GM20431 (cell line): Measurements from ENCODE around the gene MLPH.

Experiments
- in situ Hi-C: fragments of 300-500 bp; cut with MseI, MboI; formaldehyde crosslinking; loops from one replicate; pipeline ENCODE4 v1.15.0; 2020; ENCODE audit warnings: low sequenced_read_pairs; ENCODE audit not compliant: unreplicated experiment

Gene MLPH

DNA sequence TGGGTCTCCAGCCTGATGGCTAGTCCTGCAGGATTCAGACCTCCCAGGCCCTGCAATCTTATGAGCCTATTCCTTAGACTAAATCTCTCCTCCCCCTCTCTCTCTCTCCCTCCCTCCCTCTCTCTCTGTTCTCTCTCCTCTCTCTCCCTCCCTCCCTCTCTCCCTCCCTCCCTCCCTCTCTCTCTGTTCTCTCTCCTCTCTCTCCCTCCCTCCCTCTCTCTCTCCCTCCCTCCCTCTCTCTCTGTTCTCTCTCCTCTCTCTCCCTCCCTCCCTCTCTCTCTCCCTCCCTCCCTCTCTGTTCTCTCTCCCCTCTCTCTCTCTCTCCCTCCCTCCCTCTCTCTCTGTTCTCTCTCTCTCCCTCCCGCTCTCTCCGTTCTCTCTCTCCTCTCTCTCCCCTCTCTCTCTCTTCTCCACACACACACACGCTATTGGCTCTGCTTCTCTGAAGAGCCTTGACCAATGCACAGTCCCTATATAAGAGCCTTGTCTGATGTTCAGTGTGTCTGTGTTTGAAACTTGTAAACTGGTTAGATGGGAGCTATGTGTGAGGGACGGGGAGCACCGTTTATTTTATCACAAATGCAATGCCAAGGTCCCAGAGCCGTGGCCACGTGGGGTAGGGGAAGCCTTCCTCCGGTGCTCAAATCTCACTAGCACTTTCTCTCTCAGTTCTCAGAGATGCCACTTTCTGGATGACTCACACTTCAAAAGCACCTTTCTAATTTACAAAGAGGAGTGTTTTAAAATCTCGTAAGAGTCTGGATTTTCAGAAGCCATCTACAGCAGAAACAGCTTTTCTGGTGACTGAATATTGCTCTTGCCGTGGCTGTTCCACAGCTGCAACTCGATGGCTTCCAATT lies 70.0 kb downstream of the MLPH start:
- in situ Hi-C loops: no loop called here

DNA sequence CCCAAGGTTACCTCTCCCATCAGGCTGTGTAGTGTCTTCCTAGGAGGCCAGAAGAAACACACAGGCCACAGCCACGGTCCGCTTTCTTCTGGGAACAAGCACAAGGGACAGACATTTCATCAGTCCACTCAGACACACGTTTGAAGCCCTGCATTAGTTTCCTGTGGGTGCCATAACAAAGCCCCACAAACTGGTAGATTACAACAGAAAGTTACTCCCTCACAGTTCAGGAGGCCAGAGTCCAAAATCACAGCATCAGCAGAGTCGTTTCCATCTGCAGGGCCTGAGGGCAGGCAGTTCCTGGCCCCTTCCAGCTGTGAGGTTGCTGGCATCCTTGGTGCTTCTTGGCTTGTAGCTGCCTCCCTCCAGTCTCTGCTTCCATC lies 70.6 kb downstream of the MLPH start:
- in situ Hi-C loops: no loop called here

DNA sequence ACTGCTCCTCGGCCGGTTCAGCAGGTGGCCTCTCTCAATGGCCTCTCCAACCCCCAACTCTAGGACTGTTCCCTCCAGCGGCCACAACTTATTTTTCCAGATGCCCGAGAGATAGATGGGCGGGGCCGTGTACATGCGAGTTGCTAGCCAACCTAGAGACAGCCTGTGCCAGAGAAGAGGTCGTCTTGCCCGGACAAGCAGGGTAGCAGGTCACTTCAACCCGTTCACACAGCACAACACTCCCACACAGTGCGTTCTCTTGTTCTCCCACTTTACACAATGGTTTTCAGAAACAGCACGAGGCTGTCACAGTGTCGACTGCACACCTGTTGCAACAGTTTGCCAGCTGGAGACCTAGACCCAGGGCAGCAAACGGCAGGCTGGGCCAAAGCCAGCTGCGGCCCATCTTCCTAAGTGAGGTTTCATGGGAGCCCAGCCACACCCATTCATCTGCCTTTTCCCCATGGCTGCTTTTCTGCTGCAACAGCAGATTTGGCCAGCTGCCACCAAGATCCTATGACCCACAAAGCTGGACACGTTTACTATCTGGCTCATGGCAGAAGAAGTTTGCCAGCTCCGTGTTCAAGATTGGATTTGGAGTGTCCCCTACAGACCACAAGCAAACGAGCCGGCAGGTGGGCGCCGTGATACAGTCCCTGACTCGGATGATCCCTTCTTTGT lies 72.0 kb downstream of the MLPH start:
- in situ Hi-C loops: no loop called here

DNA sequence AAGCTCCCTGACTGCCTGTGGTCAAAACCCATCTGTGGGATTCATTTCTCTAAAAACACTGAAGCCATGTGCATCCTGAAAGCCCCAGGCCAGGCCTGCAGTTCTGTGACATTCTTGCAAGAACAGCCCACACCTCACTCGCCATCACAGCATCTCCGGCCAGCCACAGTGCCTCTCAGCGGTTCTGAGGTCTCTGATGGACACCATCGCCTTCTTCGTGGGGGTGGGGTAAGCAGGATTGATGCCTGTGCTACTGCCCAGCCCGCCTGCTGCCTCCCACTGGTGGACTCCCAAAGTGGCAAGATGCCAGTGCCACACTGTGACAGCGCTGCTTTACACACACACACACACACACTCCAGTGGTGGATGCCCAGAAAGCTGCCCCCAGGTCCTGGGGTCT lies 74.2 kb downstream of the MLPH start:
- in situ Hi-C loops: loop anchor here (5.0 kb wide), 1 partner anchor 49 kb away; no protein-coding TSS in a partner anchor

DNA sequence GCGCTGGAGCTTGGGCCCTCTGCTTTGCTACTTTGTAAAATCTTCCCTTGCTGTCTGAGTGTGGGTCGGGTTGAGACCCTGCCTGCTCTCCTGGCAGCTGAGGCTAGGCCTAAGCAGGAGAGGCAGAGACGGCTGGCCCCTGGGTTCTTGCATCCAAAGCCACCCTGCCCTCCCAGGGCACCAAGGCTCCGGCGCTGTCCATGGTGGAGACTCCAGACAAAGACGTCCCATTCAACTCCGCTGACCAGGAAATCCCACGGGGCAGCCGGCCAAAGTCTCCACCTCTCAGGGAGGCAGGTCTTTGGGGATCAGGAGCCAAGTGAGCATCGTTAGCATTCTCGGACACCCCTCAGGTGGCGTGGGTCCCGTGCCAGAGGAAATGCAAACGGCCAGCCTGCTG lies 76.8 kb downstream of the MLPH start:
- in situ Hi-C loops: loop anchor here (5.0 kb wide), 1 partner anchor 52 kb away; no protein-coding TSS in a partner anchor

DNA sequence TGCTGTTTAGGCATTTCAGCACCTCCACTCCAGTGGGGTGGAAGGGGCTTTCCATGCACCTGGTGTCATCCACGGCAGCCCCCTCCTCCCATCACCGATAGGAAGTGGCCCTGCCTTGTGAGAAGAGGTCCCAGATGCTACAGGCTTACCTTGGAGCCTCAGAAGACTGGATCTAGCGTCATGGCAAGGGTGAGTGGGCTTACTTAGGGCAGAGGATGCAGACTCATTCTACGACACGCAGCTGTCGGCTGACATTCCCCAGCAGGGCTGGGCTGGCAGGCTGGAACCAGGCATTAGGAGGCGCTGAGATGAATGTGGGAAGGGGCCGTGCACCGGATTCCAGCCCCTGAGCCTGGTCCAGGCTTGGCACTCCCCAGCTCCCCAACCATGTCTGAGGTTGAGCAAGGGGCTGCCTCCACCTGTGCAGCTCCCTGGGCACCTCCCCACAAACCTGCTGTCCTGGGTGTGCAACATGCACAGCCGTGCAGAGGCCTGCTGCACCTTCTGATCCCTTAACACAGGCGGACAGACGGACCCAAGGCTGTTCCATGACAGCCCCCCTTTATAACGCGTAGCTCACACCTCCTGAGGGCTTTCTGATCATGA lies 77.6 kb downstream of the MLPH start:
- in situ Hi-C loops: loop anchor here (5.0 kb wide), 1 partner anchor 52 kb away; no protein-coding TSS in a partner anchor

DNA sequence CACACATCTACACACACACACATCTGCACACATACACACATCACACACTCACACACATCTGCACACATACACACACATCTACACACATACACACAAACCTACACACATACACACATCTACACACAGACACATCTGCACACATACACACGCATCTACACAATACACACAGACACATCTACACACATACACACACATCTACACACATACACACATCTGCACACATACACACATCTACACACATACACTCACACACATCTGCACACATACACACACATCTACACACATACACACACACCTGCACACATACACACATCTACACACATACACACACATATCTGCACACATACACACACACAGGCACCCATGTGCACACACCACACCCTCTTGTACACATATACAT lies 78.9 kb downstream of the MLPH start:
- in situ Hi-C loops: no loop called here

DNA sequence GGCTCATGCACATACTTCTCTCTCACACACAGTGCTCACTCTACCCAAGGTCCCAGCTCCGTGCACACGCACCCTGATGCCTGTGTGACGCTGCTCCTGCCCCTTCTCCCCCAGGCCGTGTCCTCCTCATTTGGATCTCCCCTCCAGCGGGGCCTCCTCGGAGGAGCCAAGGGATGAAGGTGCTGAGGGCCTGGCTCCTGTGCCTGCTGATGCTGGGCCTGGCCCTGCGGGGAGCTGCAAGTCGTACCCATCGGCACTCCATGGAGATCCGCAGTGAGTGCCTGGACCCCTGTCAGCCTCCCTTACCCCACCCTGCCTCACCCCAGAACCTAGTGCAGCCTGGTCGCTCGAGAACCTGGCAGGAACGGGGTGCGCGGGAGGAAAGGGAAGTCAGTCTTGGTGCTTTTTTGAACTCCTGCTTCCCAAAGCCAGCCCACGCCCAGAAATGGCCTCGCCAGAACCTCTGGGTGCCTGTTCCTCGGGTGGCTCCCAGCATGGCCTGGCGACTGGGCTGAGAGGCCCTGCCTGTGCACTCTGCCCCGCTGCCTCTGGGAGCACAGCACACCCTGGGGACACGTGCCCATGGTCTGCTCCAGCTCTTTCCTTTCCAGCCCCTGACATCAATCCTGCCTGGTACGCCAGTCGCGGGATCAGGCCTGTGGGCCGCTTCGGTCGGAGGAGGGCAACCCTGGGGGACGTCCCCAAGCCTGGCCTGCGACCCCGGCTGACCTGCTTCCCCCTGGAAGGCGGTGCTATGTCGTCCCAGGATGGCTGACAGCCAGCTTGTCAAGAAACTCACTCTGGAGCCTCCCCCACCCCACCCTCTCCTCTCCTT lies 79.6 kb downstream of the MLPH start, which contains the start of gene PRLH:
TSS of gene PRLH (plus strand) at position 174 of the 835 bp plus-strand sequence. CDS start at position 174, 0 bp downstream.
- in situ Hi-C loops: no loop called here

DNA sequence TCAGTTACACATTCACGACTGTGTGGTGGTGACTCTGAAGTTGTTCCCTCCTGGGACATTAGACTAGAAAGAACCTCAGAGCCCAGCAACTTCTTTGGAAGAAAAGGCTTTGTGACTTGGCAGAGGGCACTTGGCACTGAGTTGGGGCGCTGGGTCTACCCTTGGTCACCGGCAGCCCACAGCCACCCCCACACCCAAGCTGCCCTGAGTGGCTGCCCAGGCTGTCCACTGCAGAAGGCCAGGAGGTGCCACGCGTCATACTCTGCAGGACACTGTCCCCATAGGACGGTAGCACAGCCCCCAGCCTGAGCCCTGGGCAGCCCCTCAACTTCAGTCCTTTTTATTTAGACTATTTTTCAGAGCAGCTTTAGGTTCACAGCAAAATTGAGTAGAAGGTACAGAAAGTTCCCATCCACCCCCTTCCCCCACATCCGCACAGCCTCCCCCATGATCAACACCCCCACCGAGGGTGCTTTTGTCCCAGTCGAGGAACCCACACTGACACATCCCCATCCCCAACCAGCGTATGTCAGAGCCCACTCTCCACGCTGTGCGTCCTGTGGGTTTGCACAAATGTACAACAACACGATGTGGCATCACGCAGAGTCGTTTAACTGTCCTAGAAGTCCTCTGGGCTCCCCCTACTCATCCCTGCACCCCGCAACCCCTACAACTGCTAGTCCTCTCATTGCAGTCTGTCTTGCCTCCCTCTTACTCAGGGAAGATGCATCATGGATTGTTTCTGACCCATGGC lies 80.4 kb downstream of the MLPH start:
- in situ Hi-C loops: no loop called here

DNA sequence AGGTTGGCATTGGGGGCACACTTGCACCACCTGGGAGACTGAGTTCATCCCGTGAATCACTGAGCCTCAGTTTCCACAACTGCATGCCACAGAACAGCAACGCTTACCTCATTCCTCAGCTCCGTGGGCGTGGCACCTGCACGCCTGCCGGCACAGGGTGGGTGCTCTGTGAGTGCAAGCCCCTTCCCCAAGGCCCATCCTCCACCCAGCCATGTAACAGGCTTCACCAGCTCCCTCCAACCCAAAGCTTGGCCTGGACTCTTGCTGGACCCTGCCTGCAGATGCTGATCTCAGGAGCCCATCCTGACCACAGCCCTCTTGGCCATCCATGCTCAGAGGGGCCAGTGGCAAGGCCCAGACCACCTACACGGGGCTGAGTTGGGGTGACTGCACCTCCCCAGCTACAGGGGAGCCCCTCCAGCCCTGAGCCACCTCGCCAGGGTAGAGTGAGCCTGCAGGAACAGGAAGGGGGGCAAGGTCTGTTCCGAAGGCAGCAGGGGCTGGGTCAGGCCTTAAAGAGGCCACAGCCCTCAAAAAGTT lies 81.1 kb downstream of the MLPH start:
- in situ Hi-C loops: no loop called here

DNA sequence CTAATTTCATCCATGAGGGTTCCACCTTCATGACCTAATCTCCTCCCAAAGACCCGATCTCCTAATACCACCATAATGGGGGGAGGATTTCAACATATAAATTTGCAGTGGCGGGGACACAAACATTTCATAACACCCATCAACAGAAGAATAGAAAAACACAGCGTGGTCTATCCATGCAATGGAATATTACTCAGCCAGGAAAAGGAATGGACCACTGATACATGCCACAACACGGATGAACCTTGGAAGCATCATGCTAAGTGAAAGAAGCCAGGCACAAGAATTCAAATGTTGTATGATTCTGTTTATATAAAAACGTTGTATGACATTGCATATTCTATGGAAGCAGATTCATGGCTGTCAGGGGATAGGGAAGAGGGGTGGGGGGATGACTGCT lies 82.0 kb downstream of the MLPH start:
- in situ Hi-C loops: no loop called here

DNA sequence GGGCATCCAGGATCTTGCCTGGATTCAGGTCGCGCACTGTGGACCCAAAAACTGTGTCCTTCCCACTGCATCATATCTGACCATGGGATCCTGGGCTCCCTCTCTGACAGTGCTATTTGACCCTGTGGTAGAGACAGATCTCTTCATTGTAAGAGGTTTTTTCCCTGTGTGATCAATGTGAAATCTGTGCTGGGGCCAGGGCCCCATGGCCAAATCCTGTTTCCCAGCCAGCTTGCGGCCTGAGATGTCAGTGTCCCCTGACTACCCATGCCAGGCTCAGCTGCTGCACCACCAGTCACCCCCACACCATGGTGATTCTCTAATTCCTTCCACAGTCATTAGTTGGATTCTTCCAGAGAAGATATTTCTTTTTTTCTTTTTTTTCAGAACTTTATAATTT lies 82.8 kb downstream of the MLPH start:
- in situ Hi-C loops: no loop called here

DNA sequence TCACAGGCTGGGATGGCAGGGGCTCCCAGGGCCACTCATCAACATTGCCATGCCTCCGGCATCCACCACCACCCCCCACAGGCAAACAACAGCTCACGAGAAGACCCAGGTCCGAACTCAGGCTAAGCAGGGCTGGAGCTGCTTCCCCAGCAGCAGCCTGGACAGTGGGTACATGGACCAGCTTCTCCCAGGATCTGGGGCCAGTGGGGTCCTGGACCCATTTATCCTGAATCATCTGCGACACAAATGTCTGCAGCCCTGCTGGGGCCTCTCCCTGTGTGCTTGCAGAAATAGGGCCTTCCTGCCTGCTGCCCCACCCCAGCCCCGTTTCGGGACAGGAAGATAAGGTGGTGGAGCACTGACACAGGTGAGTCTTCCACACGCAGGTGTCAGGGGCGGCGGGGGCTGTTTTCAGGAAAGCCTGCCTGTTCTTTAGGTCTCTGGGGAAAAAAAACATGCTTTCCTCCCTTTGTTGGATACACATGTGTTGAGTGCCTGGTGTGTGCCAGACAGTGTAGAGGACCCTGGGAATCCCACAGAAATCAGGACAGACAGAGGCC lies 83.8 kb downstream of the MLPH start:
- in situ Hi-C loops: no loop called here

DNA sequence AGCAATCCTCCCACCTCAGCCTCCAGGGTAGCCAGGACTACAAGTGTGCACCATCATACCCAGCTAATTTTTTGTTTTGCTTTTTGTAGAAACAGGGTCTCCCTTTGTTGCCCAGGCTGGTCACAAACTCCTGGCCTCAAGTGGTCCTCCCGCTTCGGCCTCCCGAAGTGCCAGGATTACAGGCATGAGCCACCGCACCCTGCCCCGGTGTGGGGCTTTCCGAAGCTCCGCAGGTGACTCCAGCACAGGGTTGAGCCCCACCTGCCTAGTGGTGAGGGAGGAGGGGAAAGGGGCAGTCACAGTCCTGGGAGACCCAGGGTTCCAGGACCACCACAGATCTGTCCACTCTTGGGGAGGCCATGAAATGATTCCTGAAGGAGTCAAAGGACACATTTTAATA lies 84.5 kb downstream of the MLPH start:
- in situ Hi-C loops: no loop called here

DNA sequence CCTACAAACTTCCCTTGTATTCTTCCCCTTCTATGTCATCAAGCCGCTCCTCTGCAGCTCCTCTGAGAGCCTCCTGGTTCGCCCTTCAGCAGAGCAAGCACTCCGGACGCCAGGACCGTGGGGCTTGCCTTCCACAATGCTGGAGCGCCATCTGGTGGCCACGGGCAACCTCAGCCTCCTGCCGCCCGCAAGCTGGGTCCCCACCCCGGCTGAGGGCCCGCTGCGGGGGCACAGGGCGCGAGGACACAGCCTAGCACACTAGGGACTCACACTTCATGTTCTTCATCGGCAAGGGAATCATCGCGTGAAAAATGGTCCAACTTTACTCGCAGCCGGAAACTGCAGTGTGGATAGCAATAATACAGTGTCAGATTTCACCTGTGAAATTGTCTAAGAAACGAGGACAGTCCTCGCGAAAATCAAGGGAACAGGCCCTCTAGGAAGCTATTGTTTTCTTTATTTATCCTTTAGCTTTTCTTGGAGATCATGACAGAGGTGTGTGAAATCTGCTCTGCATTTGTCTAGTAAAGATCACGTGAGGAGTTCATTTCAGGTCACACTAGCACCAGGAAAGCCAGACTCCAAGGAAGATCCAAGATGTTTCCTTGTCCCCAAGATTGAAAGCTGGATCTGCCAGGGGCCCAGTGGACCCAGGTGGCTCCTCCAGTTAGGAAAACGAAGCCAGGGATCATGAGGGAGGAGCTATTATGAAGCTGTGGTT lies 85.1 kb downstream of the MLPH start:
- in situ Hi-C loops: no loop called here

DNA sequence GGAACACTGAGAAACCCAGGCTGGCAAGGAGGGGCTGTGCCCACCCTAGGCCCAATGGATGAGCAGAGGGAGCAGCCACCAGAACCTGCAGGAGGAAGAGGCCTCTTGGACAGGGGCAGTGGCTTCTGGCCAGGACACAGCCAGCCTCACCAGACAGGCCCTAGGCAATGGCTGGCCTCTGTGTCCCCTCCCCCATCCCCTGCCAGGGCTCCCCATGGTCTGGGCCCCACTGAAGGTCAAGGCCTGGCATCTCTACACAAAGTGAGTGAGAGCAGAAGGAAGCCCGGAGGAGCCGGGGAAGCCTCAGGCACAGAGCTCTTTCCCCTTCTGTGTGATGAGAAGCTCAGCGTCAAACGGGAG lies 85.7 kb downstream of the MLPH start:
- in situ Hi-C loops: no loop called here

DNA sequence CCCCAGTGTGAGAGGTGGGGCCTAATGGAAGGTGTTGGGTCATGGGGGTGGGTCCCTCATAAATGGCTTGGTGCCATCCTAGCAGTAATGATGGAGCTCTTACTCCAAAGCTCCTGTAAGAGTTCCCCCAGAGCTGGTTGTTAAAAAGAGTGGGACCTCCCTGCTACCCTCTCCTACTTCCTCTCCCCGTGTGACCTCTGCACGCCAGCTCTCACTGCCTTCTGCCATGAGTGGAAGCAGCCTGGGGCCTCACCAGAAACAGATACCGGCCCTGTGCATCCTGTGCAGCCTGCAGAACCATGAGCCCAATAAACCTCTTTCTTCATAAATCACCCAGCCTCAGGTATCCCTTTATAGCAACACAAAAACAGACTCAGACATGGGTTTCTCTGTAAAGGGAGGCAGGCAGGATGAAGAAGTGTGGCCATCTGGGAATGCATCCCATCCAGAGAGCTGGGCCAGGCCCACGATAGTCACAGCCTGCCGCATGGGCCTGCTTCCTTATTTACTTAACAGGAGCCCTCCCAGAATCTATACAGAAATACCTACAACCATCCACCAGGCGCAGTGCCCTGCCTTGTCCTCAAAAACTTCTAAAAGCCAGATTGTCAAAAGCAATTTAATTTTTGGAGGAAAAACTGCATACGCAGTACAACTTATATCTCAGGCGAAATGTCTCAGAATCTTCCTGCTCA lies 86.8 kb downstream of the MLPH start:
- in situ Hi-C loops: no loop called here

DNA sequence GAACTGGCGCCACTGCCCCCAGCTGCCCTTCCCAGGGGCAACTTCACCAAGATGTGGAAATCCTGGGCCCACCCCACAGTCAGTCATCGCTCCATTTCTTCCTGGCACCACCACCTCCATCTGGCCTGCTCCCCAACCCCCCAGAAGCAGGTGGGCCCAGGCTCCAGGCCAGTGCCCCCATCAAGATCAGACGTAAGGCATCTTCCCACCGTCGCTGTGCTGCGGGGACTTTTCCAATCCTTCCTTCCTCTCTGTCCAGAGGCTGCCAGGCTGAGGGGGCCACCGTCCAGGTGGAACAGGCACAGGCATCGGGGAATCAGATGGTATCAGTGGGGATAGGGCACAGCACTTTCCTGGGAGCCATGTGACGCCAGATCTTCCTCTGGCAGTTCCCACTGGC lies 87.4 kb downstream of the MLPH start:
- in situ Hi-C loops: no loop called here
